GM21619 (cell line): ENCODE measurements around the gene EPHA2.

Experiments
- ATAC-seq: cut with Tn5 transposase; IDR thresholded peaks from one replicate; pipeline ENCODE4 v1.9.1; 2021; ENCODE audit not compliant: unreplicated experiment

Gene EPHA2

GRCh38 chr1:16095447-16095846 is 60.4 kb downstream of the EPHA2 start:
- ATAC-seq, result no peak

- ATAC-seq, result no peak
These were observed 61.3 kb downstream of the EPHA2 start for GRCh38 chr1:16094453-16095158.

GRCh38 chr1:16093611-16094010 is 62.3 kb downstream of the EPHA2 start:
- no peak for ATAC-seq

GRCh38 chr1:16092923-16093511 is 62.9 kb downstream of the EPHA2 start:
- no peak for ATAC-seq

GRCh38 chr1:16092097-16092922 is 63.6 kb downstream of the EPHA2 start:
- no peak for ATAC-seq

- no peak for ATAC-seq
These were observed 64.6 kb downstream of the EPHA2 start for GRCh38 chr1:16091296-16091695.

- ATAC-seq, result no peak
These were observed 65.6 kb downstream of the EPHA2 start for GRCh38 chr1:16090076-16090826.

GRCh38 chr1:16088996-16089395 is 66.9 kb downstream of the EPHA2 start:
- ATAC-seq, result no peak

- ATAC-seq, result no peak
These were observed 67.4 kb downstream of the EPHA2 start for GRCh38 chr1:16088351-16088911.

GRCh38 chr1:16087733-16088132 is 68.1 kb downstream of the EPHA2 start:
- no peak for ATAC-seq

- no peak for ATAC-seq
These were observed 70.3 kb downstream of the EPHA2 start for GRCh38 chr1:16085522-16085921.

GRCh38 chr1:16083486-16083885 is 72.4 kb downstream of the EPHA2 start:
- ATAC-seq, result no peak

GRCh38 chr1:16082283-16083038 is 73.4 kb downstream of the EPHA2 start:
- no peak for ATAC-seq

GRCh38 chr1:16081636-16082035 is 74.2 kb downstream of the EPHA2 start:
- ATAC-seq, result no peak

GRCh38 chr1:16080422-16081150 is 75.3 kb downstream of the EPHA2 start:
- ATAC-seq, result no peak

GRCh38 chr1:16078925-16079656 is 76.8 kb downstream of the EPHA2 start:
- ATAC-seq, result no peak

- no peak for ATAC-seq
These were observed 78.2 kb downstream of the EPHA2 start for GRCh38 chr1:16077406-16078245.

GRCh38 chr1:16076865-16077238 is 79.0 kb downstream of the EPHA2 start:
- no peak for ATAC-seq
